GM19452 (cell line): ENCODE results near the gene PANK4.
A peak's percentile ranks its signal among the peaks of the same experiment; 100 is the strongest.

Source experiments
- ATAC-seq: cut with Tn5 transposase; IDR thresholded peaks from one replicate; pipeline ENCODE4 v1.9.1; 2021; ENCODE audit not compliant: unreplicated experiment

The PANK4 gene

GRCh38 chr1:2501041-2501819 lies 25.2 kb downstream of the PANK4 start:
- ATAC-seq = no peak

- no peak for ATAC-seq
Observed at GRCh38 chr1:2499986-2500596, 26.3 kb downstream of the PANK4 start.

GRCh38 chr1:2499260-2499659 lies 27.1 kb downstream of the PANK4 start:
- ATAC-seq = no peak

- ATAC-seq = no peak
Observed at GRCh38 chr1:2498648-2499047, 27.7 kb downstream of the PANK4 start.

- ATAC-seq = no peak
Observed at GRCh38 chr1:2497891-2498290, 28.5 kb downstream of the PANK4 start.

GRCh38 chr1:2496746-2497145 lies 29.6 kb downstream of the PANK4 start:
- no peak for ATAC-seq

GRCh38 chr1:2496087-2496622 lies 30.2 kb downstream of the PANK4 start:
- ATAC-seq = peak; percentile 51

GRCh38 chr1:2495546-2495945 lies 30.9 kb downstream of the PANK4 start:
- ATAC-seq = no peak

GRCh38 chr1:2495026-2495425 lies 31.4 kb downstream of the PANK4 start:
- ATAC-seq = no peak

GRCh38 chr1:2494323-2494693 lies 32.1 kb downstream of the PANK4 start:
- no peak for ATAC-seq

- ATAC-seq = no peak
Observed at GRCh38 chr1:2493691-2494322, 32.6 kb downstream of the PANK4 start.

- ATAC-seq = no peak
Observed at GRCh38 chr1:2493218-2493617, 33.2 kb downstream of the PANK4 start.

GRCh38 chr1:2492091-2492490 lies 34.3 kb downstream of the PANK4 start:
- ATAC-seq = no peak

- no peak for ATAC-seq
Observed at GRCh38 chr1:2489615-2490014, 36.8 kb downstream of the PANK4 start.

GRCh38 chr1:2488688-2489087 lies 37.7 kb downstream of the PANK4 start:
- no peak for ATAC-seq

GRCh38 chr1:2486558-2486957 lies 39.8 kb downstream of the PANK4 start:
- no peak for ATAC-seq

GRCh38 chr1:2486041-2486440 lies 40.4 kb downstream of the PANK4 start:
- no peak for ATAC-seq

- ATAC-seq = no peak
Observed at GRCh38 chr1:2483970-2484369, 42.4 kb downstream of the PANK4 start.

GRCh38 chr1:2483026-2483425 lies 43.4 kb downstream of the PANK4 start:
- no peak for ATAC-seq

- no peak for ATAC-seq
Observed at GRCh38 chr1:2482588-2482987, 43.8 kb downstream of the PANK4 start.

GRCh38 chr1:2481885-2482284 lies 44.5 kb downstream of the PANK4 start:
- ATAC-seq = no peak

- ATAC-seq = no peak
Observed at GRCh38 chr1:2480986-2481364, 45.4 kb downstream of the PANK4 start.
